Gastrocnemius medialis (tissue), 4 donors: ENCODE results near the gene SMARCD3.

ENCODE experiments used
- POLR2A ChIP-seq, 2 donors: fragments of 450-650 bp; IDR thresholded peaks; one replicate each; pipeline ENCODE4 v1.6.1; 2017; ENCODE audit warnings: antibody characterized with exemption in 2 of 2, mild to moderate bottlenecking in 2 of 2, moderate library complexity in 2 of 2
- TF ChIP-seq, protein P1 (sequence below), 5 experiments: fragments of 450-650 bp in 3 of 5; fragments of 200-600 bp in 2 of 5; sonication (generic) in 2 of 5; IDR thresholded peaks in 4 of 5; conservative IDR thresholded peaks in 1 of 5; 1 replicate in 4 of 5; 2 replicates in 1 of 5; pipeline ENCODE4 v1.5.1; 2016 to 2019; ENCODE audit warnings: antibody characterized with exemption in 5 of 5, mild to moderate bottlenecking in 3 of 5, moderate library complexity in 3 of 5

DNA sequence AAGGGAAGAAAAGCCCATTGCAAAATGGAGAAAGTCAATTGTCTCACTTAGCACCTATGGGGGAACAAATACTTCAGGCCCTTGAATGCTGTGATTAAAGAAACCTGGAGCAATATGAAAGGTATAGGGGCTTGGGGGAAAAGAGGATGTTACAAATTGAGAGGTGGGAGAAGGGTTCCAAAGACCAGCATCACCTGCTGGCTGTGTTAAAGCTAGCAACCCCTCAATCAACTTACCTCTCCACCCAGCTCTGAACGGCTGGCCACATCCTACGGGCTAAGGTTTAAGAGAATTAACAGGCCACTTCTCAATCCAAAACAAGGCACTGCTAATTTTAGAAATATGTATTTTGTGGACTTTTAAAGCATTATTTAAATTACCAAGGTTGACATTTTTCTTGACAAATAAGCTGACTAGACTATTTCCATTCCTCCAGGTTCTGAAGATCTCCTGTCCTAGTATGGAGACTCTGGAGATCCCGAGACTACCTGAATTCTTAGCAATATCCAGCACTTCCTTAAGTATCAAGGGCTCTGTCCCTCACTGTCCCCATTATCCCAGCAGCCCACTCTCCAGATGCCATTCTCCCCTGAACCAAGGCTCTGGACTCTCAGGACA lies 37.2 kb downstream of the SMARCD3 start:
- TF ChIP-seq, protein P1, sequence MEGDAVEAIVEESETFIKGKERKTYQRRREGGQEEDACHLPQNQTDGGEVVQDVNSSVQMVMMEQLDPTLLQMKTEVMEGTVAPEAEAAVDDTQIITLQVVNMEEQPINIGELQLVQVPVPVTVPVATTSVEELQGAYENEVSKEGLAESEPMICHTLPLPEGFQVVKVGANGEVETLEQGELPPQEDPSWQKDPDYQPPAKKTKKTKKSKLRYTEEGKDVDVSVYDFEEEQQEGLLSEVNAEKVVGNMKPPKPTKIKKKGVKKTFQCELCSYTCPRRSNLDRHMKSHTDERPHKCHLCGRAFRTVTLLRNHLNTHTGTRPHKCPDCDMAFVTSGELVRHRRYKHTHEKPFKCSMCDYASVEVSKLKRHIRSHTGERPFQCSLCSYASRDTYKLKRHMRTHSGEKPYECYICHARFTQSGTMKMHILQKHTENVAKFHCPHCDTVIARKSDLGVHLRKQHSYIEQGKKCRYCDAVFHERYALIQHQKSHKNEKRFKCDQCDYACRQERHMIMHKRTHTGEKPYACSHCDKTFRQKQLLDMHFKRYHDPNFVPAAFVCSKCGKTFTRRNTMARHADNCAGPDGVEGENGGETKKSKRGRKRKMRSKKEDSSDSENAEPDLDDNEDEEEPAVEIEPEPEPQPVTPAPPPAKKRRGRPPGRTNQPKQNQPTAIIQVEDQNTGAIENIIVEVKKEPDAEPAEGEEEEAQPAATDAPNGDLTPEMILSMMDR (IDR thresholded peaks at IDR 0.05 in 4 of 5, conservative IDR thresholded peaks at IDR 0.05 in 1 of 5) = no peak
- TF ChIP-seq POLR2A (IDR thresholded peaks at IDR 0.05) = no peak
